Motor neuron (in vitro differentiated cells): ENCODE data around the gene HOXA1. TPM values are rescaled to one million over a fixed set of nuclear protein-coding genes. Genes with fewer than 3 reads are reported as not detected.

Experiments used
- ATAC-seq, 8 experiments: fragments of 200-7000 bp; cut with Tn5 transposase; replicated peaks in 6 of 8; 2 replicates each; pipeline ENCODE4 v1.8.0; 2021; ENCODE audit warnings: mild to moderate bottlenecking in 8 of 8, moderate library complexity in 8 of 8
- H3K27ac ChIP-seq, 2 donors: fragments of 250-450 bp; sonication (Bioruptor Pico); 2 replicates each; pipeline ENCODE4 v1.9.0; 2021; ENCODE audit warnings: antibody characterized with exemption in 2 of 2, mild to moderate bottlenecking in 2 of 2, moderate library complexity in 1 of 2
- H3K4me1 ChIP-seq, 2 donors: fragments of 250-450 bp; sonication (Bioruptor Pico); replicated peaks in 1 of 2; 2 replicates each; pipeline ENCODE4 v1.6.1; 2021; ENCODE audit warnings: antibody characterized with exemption in 2 of 2, mild to moderate bottlenecking in 2 of 2, moderate library complexity in 1 of 2
- H3K4me3 ChIP-seq, 5 donors: fragments of 250-450 bp; sonication (Bioruptor Pico); 2 replicates each; pipeline ENCODE4 v1.9.0; 2021; ENCODE audit warnings: antibody characterized with exemption in 5 of 5, mild to moderate bottlenecking in 5 of 5, moderate library complexity in 4 of 5
- WGBS, 10 experiments: fragments of 450-650 bp; shearing (Covaris generic); methylation state at CpG; one replicate each; pipeline ENCODE4 v1.0.0; 2022; 5-methylcytosine and 5-hydroxymethylcytosine counted together
- in situ Hi-C, 9 experiments: fragments of 400-800 bp; cut with MboI; loops; one replicate each; pipeline ENCODE4 v1.15.0; 2021; ENCODE audit warnings: low sequenced_read_pairs in 9 of 9, low pct_unique_long_range_greater_than_20kb in 2 of 9; ENCODE audit not compliant: unreplicated experiment in 9 of 9
- total RNA-seq, 8 experiments: library from RNA; unstranded; fragments of 300-600 nt; gene quantifications; 2 replicates each; pipeline versions ENCODE4 v1.2.3 to v1.2.4, GENCODE V29; 2022

The HOXA1 gene
- 10 to 100 TPM in 5 of 8 experiments, 1 to 10 TPM in 3; 2.7 to 44.5 (median 14.4) TPM for total RNA-seq

DNA sequence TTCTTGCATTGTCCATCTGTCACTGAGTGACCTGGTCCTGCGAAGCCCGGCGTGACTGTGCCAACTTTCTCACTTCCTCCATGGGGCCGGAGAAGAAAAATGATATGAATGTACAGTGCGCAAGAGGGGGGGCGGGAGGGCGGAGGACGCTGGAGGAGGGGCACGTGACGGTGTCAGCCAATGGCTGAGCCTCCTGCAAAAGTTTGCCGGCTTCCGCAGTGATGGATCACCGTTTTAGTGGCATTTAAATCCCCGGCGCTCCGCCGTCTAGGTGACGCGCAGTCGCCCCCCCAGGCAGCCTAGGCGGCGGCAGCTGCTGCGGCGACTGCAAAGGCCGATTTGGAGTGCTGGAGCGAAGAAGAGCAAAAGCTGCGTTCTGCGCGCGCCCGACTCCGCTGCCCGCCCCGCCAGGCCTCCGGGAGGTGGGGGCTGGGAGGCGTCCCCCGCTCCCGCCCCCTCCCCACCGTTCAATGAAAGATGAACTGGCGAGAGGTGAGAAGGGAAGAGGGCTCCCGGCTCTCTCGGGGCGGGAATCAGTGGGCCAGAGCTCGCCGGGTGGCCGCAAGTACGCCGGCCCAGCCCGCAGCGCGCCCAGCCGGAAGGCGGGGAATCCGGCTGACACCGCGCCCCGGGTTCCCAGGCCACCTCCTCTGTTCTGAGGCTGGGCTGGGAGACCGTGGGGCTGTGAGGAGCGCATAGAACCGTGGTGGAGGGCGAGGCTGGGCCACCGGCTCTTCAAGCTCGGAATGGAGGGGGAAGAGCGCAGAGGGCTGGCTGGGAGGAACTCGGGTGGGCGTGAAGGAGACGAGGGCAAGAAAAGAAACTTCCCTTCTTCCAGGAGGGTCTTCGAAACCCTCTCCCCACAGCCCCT is at the start of gene HOXA1:
Gene HOXA1 (minus strand): TSS at position 104 of the 871 bp plus-strand sequence. CDS start 88 bp downstream, at position 16.
- Histone ChIP-seq H3K4me1 (peaks cover 15 to 21% of the 10 kb centered on the region in 2 donors), H3K27ac (peak within 1 kb of the TSS; percentile 92 to 98), H3K4me3 (peak within 1 kb of the TSS; percentile 51 to 82 (median 69))
- WGBS, 10 experiments = 0% methylated on average over 1 to 8 of the region's 68 CpGs; no CpG with 5 or more reads in 6 of the 10 experiments
- ATAC-seq = peak; percentile 66 to 81 (median 76)
- in situ Hi-C loops = loop anchor here in 4 of 9 experiments (10.0 to 25.0 kb wide), 2 partner anchors 234 to 241 kb away; partner anchors contain the start of gene SKAP2 (in 1 of the 4)

DNA sequence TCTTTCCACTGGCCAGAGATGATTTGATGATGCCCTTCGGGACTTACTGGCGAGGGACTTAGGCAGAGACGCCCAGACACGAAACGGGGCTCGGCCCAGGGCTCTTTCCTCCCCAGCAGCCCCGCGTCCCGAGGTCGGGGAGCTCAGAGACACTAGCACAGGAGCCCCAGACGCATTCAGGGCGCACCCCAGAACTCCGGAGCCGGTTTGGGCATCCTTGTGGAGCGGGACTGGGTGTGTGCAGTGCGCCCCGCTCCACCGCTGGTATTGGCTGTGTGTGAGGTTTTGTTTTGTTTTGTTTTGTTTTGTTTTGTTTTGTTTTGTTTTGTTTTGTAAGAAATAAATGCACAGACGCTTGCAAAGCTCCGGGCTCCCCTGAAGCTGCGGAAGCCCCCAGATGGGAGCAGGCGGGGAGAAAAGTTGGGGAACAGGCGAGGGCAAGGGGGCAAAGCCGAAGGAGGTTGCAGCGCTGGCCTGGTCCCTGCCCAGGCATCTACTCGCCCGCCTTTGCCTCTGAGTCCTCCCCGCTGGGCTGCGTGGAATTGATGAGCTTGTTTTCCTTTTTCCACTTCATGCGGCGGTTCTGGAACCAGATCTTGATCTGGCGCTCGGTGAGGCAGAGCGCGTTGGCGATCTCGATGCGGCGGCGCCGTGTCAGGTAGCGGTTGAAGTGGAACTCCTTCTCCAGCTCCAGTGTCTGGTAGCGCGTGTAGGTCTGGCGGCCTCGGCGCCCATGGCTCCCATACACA is 49.5 kb upstream of the HOXA1 start:
- Histone ChIP-seq H3K4me1 (peaks cover 5 to 31% of the 10 kb centered on the region in 2 donors), H3K4me3 (peak overlapping the region in 3 of 5 donors; percentile 46 to 63 (median 47)), H3K27ac (peak overlapping the region; percentile 66 to 90)
- WGBS, 10 experiments = 10 to 97% (median 79%) methylated on average over 1 to 22 of the region's 47 CpGs; no CpG with 5 or more reads in 4 of the 10 experiments
- no peak for ATAC-seq
- in situ Hi-C loops = loop anchor here in 2 of 9 experiments (10.0 kb wide), 1 partner anchor 291 kb away; no protein-coding TSS in a partner anchor

DNA sequence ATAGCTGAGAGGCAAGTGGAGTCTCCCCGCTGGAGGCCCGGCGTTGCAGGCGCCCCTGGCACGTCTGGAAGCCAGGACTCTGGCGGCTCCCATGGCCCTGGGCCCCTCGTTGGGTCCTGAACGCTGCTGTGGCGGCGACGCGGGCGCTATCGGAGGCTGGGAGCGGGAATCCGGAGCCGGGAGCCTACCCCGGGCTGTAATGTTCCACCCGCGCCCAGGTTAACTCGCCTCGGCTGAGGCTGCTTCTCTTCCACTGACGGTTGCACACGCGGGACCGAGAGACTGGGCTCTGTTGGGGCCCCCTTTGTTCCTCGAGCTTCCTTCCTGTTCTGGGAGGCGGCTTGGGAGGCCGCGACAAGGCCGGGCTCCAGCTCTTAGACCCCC is 49.0 kb upstream of the HOXA1 start:
- peak overlapping the region; percentile 66 to 90 for H3K27ac ChIP-seq
- in situ Hi-C loops = loop anchor here in 2 of 9 experiments (10.0 kb wide), 1 partner anchor 290 kb away; no protein-coding TSS in a partner anchor
- 9 to 15% methylated on average over 4 to 6 of the region's 31 CpGs; no CpG with 5 or more reads in 8 of the 10 experiments for WGBS, 10 experiments
- peaks cover 5 to 28% of the 10 kb centered on the region in 2 donors for H3K4me1 ChIP-seq
- ATAC-seq = no peak
- H3K4me3 ChIP-seq = peak overlapping the region; percentile 3 to 81 (median 47)

DNA sequence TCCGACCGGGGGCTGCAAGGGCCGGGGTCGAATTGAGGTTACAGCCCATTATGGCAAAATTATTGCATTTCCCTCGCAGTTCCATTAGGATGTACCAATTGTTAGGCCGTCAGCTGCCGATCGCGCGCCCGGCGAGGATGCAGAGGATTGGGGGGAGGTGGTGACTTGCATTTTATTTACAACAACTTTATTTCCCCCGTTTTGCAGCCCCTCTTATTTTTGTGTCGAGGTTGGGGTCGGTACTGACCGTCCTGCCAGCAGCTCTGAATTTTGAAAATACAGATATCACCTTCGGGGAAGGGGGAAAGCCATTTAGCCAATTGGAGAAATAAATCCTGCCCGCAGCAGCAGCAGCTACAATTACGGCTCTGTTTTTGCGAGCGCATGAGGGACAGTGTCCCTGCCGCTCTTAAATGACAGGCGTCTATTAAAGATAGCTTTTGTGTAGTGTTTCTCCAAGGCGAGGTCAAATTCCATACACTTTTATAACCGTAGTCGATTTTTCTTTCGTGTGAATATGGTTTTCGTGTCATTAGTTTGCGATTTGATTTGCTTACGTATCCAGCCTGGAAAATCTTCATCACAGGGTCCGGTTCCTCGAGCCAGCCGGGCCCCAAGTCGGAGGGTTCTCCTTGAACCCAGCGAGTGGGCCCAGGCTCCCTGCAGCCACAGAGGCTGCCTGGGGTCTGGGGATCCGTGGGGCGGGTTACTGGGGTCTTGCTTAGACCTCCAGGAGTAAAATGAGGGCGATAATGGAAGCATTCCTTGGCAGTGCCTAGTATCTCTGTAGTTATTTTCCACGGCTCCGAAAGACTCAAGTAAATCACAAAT is 48.4 kb upstream of the HOXA1 start:
- H3K27ac ChIP-seq = peak overlapping the region; percentile 66 to 90
- peak overlapping the region; percentile 46 to 81 (median 63) for H3K4me3 ChIP-seq
- peaks cover 5 to 24% of the 10 kb centered on the region in 2 donors for H3K4me1 ChIP-seq
- WGBS, 10 experiments = 4 to 96% (median 24%) methylated on average over 1 to 30 of the region's 40 CpGs; no CpG with 5 or more reads in 2 of the 10 experiments
- ATAC-seq = no peak
- in situ Hi-C loops = loop anchor here in 2 of 9 experiments (10.0 kb wide), 1 partner anchor 289 kb away; no protein-coding TSS in a partner anchor

DNA sequence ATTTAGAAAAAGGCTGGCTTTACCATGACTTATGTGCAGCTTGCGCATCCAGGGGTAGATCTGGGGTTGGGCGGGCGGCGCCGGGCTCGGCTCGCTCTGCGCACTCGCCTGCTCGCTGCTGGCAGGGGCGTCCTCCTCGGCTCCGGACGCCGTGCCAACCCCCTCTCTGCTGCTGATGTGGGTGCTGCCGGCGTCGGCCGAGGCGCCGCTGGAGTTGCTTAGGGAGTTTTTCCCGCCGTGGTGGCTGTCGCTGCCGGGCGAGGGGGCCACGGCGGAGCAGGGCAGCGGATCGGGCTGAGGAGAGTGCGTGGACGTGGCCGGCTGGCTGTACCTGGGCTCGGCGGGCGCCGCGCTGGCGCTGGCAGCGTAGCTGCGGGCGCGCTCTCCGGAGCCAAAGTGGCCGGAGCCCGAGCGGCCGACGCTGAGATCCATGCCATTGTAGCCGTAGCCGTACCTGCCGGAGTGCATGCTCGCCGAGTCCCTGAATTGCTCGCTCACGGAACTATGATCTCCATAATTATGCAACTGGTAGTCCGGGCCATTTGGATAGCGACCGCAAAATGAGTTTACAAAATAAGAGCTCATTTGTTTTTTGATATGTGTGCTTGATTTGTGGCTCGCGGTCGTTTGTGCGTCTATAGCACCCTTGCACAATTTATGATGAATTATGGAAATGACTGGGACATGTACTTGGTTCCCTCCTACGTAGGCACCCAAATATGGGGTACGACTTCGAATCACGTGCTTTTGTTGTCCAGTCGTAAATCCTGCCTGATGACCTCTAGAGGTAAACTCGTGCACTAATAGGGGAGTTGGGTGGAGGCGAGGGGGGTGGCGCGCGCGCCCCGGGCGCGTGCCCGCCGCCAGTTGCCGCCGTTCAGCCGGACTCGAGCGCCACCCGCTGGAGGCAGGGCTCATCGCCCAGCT is 47.5 kb upstream of the HOXA1 start, which contains the start of gene HOXA5:
Gene HOXA5 (minus strand): TSS at position 659 of the 927 bp plus-strand sequence. CDS start 74 bp downstream, at position 585.
- peak within 1 kb of the TSS; percentile 92 to 93 for H3K27ac ChIP-seq
- 0 to 89% (median 1%) methylated on average over 8 to 32 of the region's 86 CpGs; no CpG with 5 or more reads in 4 of the 10 experiments for WGBS, 10 experiments
- H3K4me1 ChIP-seq = peaks cover 5 to 15% of the 10 kb centered on the region in 2 donors
- peak in 7 of 8 experiments; percentile 36 to 89 (median 81) for ATAC-seq
- peak within 1 kb of the TSS; percentile 46 to 81 (median 63) for H3K4me3 ChIP-seq
- in situ Hi-C loops = loop anchor here in 2 of 9 experiments (10.0 kb wide), 1 partner anchor 288 kb away; no protein-coding TSS in a partner anchor

DNA sequence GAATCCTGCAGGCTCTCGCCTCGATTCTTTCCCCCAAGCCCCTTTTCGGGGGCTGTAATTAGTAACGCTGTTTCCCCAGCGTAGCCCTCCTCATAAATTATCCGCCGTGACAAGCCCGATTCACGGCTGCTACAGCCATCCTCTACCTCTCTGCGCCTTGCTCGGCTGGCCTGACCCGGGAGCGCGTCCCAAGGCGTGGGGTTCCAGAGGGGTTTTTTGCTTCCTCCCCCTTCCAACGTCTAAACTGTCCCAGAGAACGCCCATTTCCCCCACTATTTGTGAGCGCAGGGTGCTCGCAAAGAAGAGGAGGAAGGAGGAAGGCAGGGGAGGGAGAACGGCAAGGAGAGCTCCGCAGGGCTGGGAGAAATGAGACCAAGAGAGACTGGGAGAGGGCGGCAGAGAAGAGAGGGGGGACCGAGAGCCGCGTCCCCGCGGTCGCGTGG is 46.8 kb upstream of the HOXA1 start:
- peak in 1 of 8 experiments; percentile 8 for ATAC-seq
- in situ Hi-C loops = loop anchor here in 2 of 9 experiments (10.0 kb wide), 1 partner anchor 288 kb away; no protein-coding TSS in a partner anchor
- peak overlapping the region; percentile 46 to 81 (median 63) for H3K4me3 ChIP-seq
- 0 to 100% (median 26%) methylated on average over 2 to 28 of the region's 29 CpGs; no CpG with 5 or more reads in 4 of the 10 experiments for WGBS, 10 experiments
- peaks cover 5 to 12% of the 10 kb centered on the region in 2 donors for H3K4me1 ChIP-seq
- peak overlapping the region; percentile 92 to 93 for H3K27ac ChIP-seq

DNA sequence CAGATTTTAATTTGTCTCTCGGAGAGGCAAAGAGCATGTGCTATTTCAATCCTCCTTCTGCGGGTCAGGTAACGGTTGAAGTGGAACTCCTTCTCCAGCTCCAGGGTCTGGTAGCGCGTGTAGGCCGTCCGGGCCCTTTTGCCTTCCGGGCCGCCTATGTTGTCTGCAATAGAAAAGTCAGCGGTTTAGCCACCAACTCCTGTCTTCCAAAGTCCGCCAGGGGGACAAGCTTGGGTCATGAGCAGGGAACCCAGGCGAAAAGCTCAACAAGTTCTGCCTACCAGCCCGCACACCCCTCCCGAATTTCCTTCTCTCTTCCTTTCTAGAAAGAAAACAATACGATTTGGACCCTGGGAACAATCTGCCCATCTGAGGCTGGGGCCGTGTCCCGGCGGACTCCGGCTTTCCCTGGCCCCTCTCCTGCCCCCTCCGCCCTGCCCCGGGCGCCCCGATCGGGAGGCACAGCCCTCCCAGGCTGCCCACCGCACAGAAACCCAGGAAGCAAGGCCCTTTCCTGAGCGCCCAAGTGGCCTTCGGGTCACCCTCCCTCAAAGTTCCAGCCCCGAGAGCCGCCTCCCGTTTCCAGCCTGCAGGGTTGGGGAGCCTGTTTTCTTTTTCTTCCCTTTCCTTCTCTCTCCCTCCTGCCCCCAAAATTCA is 46.3 kb upstream of the HOXA1 start:
- Histone ChIP-seq H3K27ac (peak overlapping the region; percentile 92 to 93), H3K4me1 (peaks cover 5 to 12% of the 10 kb centered on the region in 2 donors), H3K4me3 (peak overlapping the region; percentile 46 to 81 (median 63))
- in situ Hi-C loops = loop anchor here in 2 of 9 experiments (10.0 kb wide), 1 partner anchor 287 kb away; no protein-coding TSS in a partner anchor
- 0 to 98% (median 42%) methylated on average over 1 to 18 of the region's 30 CpGs; no CpG with 5 or more reads in 4 of the 10 experiments for WGBS, 10 experiments
- ATAC-seq = no peak

DNA sequence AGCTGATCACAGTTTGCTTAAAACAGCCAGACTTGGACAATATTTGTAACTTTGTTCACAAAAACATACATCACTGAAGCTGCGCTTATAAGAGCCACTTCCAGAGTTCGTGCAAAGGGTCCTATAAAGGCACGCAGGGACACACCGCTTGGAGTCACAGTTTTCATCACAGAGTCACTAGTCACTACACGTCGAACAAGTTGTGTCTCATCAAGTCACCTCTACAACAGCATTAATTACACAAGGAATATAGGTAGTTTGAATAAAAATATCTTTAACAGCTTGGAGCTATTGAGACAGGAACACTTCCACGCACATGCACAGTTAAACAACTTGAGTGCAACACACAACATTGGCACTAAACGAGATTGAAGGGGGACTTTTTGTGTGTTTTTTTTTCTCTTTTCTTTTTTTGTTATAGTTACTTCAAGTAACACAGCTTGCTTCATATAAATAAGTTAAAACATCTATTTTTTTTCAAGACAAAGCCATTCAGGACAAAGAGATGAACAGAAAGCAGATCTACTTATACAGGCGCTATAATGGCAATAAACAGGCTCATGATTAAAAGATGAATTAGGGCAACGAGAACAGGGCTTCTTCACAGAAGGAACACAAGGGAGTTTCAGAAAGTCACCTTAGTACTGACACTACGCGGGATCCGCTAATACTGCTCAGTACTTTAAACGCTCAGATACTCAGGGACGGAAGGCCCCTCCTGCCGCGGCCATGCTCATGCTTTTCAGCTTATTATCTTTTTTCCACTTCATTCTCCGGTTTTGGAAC is 45.5 kb upstream of the HOXA1 start:
- 0 to 100% (median 14%) methylated on average over 3 to 18 of the region's 18 CpGs for WGBS, 10 experiments
- H3K4me1 ChIP-seq = peaks cover 5 to 12% of the 10 kb centered on the region in 2 donors
- in situ Hi-C loops = loop anchor here in 2 of 9 experiments (10.0 kb wide), 1 partner anchor 287 kb away; no protein-coding TSS in a partner anchor
- no peak for ATAC-seq
- peak overlapping the region; percentile 92 to 93 for H3K27ac ChIP-seq
- peak overlapping the region; percentile 46 to 81 (median 63) for H3K4me3 ChIP-seq

DNA sequence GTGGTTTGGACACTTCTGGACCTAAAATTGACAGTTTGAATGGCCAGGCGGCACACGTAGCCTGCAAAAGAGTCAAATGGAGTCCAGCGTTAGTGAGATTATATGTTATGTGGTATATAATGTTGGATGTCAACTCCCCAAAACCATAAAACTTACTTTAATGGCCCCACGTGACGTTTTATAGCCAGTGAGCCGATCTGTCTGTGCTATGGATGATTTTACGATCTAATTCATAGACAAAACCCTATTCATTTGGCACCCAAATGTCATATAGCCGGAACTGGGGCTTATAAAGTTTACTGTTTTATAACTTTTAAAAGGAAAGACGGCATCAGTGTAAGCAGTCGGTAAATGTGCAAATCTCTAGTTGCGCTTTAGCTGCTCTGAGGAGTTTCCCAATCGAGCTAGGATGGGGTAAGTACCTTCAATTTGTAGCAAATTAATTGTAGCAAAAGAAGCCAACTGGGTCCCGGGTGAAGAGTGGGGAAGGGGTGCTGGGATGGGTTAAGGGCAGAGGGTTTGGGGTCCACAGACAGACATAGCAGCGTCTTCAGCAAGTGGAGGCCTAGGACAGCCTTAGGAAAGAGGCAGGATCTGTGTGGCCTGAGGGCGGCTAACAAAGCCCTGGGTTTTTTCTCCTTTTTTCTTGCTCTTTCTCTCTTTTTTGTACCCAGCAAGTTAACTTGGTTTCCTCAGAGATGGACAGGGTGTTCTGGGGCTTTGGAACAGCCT is 44.5 kb upstream of the HOXA1 start:
- peak overlapping the region; percentile 46 to 81 (median 63) for H3K4me3 ChIP-seq
- 0 to 96% (median 10%) methylated on average over 2 to 12 of the region's 15 CpGs for WGBS, 10 experiments
- peaks cover 6 to 21% of the 10 kb centered on the region in 2 donors for H3K4me1 ChIP-seq
- ATAC-seq = no peak
- in situ Hi-C loops = loop anchor here in 2 of 9 experiments (10.0 kb wide), 1 partner anchor 285 kb away; no protein-coding TSS in a partner anchor
- H3K27ac ChIP-seq = peak overlapping the region; percentile 92 to 93
